SK-N-SH treated with all-trans-retinoic acid at 6 μM for 48 hours (cell line): ENCODE measurements around the gene ISM2.

Source experiments
- ATAC-seq: fragments of 200-7000 bp; cut with Tn5 transposase; 3 replicates; pipeline ENCODE4 v1.9.1; 2020; ENCODE audit warnings: mild to moderate bottlenecking, moderate library complexity
- ARNTL ChIP-seq: fragments of 450-650 bp; formaldehyde crosslinking; IDR thresholded peaks from 2 replicates; pipeline ENCODE4 v1.5.0; 2020; ENCODE audit warnings: low read depth, mild to moderate bottlenecking, moderate library complexity, borderline replicate concordance
- BACH2 ChIP-seq: fragments of 250-450 bp; sonication (Bioruptor Pico); IDR thresholded peaks from 2 replicates; pipeline ENCODE4 v1.9.0; 2021; ENCODE audit warnings: mild to moderate bottlenecking, borderline replicate concordance
- CSDC2 ChIP-seq: fragments of 250-450 bp; sonication (Bioruptor Pico); IDR thresholded peaks from 2 replicates; pipeline ENCODE4 v1.5.0; 2020; ENCODE audit warnings: mild to moderate bottlenecking, moderate library complexity
- ESRRG ChIP-seq: fragments of 250-450 bp; sonication (Bioruptor Pico); IDR thresholded peaks from 2 replicates; pipeline ENCODE4 v1.6.1; 2021; ENCODE audit warnings: mild to moderate bottlenecking
- GLIS3 ChIP-seq: fragments of 250-450 bp; sonication (Bioruptor Pico); IDR thresholded peaks from 2 replicates; pipeline ENCODE4 v1.5.0; 2020; ENCODE audit warnings: mild to moderate bottlenecking, moderate library complexity
- ISL1 ChIP-seq: fragments of 250-450 bp; sonication (Bioruptor Pico); IDR thresholded peaks from 2 replicates; pipeline ENCODE4 v2.1.2; 2022; ENCODE audit warnings: mild to moderate bottlenecking, moderate library complexity
- OSR1 ChIP-seq: fragments of 250-450 bp; sonication (Bioruptor Pico); IDR thresholded peaks from 2 replicates; pipeline ENCODE4 v1.8.0; 2022; ENCODE audit warnings: moderate library complexity, mild to moderate bottlenecking, inconsistent platforms
- PPARA ChIP-seq: fragments of 250-450 bp; sonication (Bioruptor Pico); IDR thresholded peaks from 2 replicates; pipeline ENCODE4 v1.5.0; 2020; ENCODE audit warnings: mild to moderate bottlenecking, borderline replicate concordance
- RARB ChIP-seq: fragments of 250-450 bp; sonication (Bioruptor Pico); IDR thresholded peaks from 2 replicates; pipeline ENCODE4 v1.8.0; 2021; ENCODE audit warnings: mild to moderate bottlenecking, moderate library complexity
- SNAI2 ChIP-seq: fragments of 250-450 bp; sonication (Bioruptor Pico); IDR thresholded peaks from 2 replicates; pipeline ENCODE4 v1.5.0; 2020; ENCODE audit warnings: mild to moderate bottlenecking, moderate library complexity
- TCF4 ChIP-seq: fragments of 250-450 bp; sonication (Bioruptor Pico); IDR thresholded peaks from 2 replicates; pipeline ENCODE4 v1.8.0; 2021; ENCODE audit warnings: mild to moderate bottlenecking, moderate library complexity, borderline replicate concordance
- TOX ChIP-seq: fragments of 250-450 bp; sonication (Bioruptor Pico); IDR thresholded peaks from 2 replicates; pipeline ENCODE4 v1.8.0; 2021; ENCODE audit warnings: mild to moderate bottlenecking, moderate library complexity, borderline replicate concordance
- ZC3H10 ChIP-seq: fragments of 250-450 bp; sonication (Bioruptor Pico); IDR thresholded peaks from 2 replicates; pipeline ENCODE4 v1.5.1; 2021; ENCODE audit warnings: mild to moderate bottlenecking, moderate library complexity
- ZFP3 ChIP-seq: fragments of 250-450 bp; sonication (Bioruptor Pico); IDR thresholded peaks from 2 replicates; pipeline ENCODE4 v1.5.0; 2020; ENCODE audit warnings: mild to moderate bottlenecking, moderate library complexity
- ZFP30 ChIP-seq: fragments of 450-650 bp; formaldehyde crosslinking; IDR thresholded peaks from 2 replicates; pipeline ENCODE4 v1.5.0; 2022; ENCODE audit warnings: mild to moderate bottlenecking, moderate library complexity
- ZNF565 ChIP-seq: fragments of 450-650 bp; formaldehyde crosslinking; conservative IDR thresholded peaks from 2 replicates; pipeline ENCODE4 v1.5.0; 2020; ENCODE audit warnings: low read depth, mild to moderate bottlenecking, moderate library complexity
- ZNF8 ChIP-seq: fragments of 450-650 bp; formaldehyde crosslinking; IDR thresholded peaks from 2 replicates; pipeline ENCODE4 v1.5.0; 2020; ENCODE audit warnings: mild to moderate bottlenecking, moderate library complexity
- TF ChIP-seq, protein P1 (sequence below): fragments of 250-450 bp; sonication (Bioruptor Pico); IDR thresholded peaks from 2 replicates; pipeline ENCODE4 v1.8.0; 2021; ENCODE audit warnings: low read depth, mild to moderate bottlenecking, moderate library complexity, borderline replicate concordance
- TF ChIP-seq, protein P2 (sequence below): fragments of 250-450 bp; sonication (Bioruptor Pico); IDR thresholded peaks from 2 replicates; pipeline ENCODE4 v1.5.1; 2021; ENCODE audit warnings: mild to moderate bottlenecking, moderate library complexity
- TF ChIP-seq, protein P3 (sequence below): fragments of 250-450 bp; sonication (Bioruptor Pico); IDR thresholded peaks from 2 replicates; pipeline ENCODE4 v1.5.1; 2020; ENCODE audit warnings: low read depth, mild to moderate bottlenecking, moderate library complexity
- TF ChIP-seq, protein P4 (sequence below): fragments of 250-450 bp; sonication (Bioruptor Pico); IDR thresholded peaks from 2 replicates; pipeline ENCODE4 v1.8.0; 2020; ENCODE audit warnings: mild to moderate bottlenecking, moderate library complexity, borderline replicate concordance
- TF ChIP-seq, protein P5 (sequence below): fragments of 250-450 bp; sonication (Bioruptor Pico); IDR thresholded peaks from 2 replicates; pipeline ENCODE4 v1.5.0; 2020; ENCODE audit warnings: mild to moderate bottlenecking, moderate library complexity

Gene ISM2

DNA sequence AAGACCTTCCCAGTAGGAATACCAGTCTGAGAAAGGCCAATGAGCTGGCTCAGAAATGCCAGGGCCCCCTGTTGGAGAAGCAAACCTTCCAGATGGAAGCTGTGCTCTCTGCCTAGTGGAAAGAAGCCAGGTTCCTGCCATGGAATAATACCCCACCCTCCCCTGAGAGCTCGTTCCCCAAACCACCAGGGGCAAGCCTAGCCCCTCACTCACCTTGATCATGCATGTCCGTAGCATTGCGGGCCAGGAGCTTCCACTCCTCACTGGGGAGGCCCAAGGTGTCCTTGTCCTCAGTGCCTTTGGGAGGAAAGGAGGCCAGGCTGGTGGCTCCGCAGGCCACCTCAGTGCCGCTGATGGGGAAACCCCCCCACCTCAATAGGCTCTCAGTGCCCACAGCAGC is 20.6 kb downstream of the ISM2 start:
- no peak for ATAC-seq
- TF ChIP-seq ZFP30, result no peak
- TF ChIP-seq CSDC2 (CRISPR knock-in tag), result no peak
- no peak for TF ChIP-seq PPARA
- TF ChIP-seq, protein P1, sequence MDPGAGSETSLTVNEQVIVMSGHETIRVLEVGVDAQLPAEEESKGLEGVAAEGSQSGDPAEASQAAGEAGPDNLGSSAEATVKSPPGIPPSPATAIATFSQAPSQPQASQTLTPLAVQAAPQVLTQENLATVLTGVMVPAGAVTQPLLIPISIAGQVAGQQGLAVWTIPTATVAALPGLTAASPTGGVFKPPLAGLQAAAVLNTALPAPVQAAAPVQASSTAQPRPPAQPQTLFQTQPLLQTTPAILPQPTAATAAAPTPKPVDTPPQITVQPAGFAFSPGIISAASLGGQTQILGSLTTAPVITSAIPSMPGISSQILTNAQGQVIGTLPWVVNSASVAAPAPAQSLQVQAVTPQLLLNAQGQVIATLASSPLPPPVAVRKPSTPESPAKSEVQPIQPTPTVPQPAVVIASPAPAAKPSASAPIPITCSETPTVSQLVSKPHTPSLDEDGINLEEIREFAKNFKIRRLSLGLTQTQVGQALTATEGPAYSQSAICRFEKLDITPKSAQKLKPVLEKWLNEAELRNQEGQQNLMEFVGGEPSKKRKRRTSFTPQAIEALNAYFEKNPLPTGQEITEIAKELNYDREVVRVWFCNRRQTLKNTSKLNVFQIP (CRISPR knock-in tag), result no peak
- TF ChIP-seq, protein P2, sequence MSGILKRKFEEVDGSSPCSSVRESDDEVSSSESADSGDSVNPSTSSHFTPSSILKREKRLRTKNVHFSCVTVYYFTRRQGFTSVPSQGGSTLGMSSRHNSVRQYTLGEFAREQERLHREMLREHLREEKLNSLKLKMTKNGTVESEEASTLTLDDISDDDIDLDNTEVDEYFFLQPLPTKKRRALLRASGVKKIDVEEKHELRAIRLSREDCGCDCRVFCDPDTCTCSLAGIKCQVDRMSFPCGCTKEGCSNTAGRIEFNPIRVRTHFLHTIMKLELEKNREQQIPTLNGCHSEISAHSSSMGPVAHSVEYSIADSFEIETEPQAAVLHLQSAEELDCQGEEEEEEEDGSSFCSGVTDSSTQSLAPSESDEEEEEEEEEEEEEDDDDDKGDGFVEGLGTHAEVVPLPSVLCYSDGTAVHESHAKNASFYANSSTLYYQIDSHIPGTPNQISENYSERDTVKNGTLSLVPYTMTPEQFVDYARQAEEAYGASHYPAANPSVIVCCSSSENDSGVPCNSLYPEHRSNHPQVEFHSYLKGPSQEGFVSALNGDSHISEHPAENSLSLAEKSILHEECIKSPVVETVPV (CRISPR knock-in tag), result no peak
- TF ChIP-seq, protein P3, sequence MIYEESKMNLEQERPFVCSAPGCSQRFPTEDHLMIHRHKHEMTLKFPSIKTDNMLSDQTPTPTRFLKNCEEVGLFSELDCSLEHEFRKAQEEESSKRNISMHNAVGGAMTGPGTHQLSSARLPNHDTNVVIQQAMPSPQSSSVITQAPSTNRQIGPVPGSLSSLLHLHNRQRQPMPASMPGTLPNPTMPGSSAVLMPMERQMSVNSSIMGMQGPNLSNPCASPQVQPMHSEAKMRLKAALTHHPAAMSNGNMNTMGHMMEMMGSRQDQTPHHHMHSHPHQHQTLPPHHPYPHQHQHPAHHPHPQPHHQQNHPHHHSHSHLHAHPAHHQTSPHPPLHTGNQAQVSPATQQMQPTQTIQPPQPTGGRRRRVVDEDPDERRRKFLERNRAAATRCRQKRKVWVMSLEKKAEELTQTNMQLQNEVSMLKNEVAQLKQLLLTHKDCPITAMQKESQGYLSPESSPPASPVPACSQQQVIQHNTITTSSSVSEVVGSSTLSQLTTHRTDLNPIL (CRISPR knock-in tag), result no peak
- no peak for TF ChIP-seq OSR1 (CRISPR knock-in tag)
- TF ChIP-seq, protein P4, sequence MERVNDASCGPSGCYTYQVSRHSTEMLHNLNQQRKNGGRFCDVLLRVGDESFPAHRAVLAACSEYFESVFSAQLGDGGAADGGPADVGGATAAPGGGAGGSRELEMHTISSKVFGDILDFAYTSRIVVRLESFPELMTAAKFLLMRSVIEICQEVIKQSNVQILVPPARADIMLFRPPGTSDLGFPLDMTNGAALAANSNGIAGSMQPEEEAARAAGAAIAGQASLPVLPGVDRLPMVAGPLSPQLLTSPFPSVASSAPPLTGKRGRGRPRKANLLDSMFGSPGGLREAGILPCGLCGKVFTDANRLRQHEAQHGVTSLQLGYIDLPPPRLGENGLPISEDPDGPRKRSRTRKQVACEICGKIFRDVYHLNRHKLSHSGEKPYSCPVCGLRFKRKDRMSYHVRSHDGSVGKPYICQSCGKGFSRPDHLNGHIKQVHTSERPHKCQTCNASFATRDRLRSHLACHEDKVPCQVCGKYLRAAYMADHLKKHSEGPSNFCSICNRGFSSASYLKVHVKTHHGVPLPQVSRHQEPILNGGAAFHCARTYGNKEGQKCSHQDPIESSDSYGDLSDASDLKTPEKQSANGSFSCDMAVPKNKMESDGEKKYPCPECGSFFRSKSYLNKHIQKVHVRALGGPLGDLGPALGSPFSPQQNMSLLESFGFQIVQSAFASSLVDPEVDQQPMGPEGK (CRISPR knock-in tag), result no peak
- TF ChIP-seq ZNF565 (CRISPR knock-in tag), result no peak
- TF ChIP-seq TCF4, result no peak
- no peak for TF ChIP-seq ARNTL (CRISPR knock-in tag)
- TF ChIP-seq ZC3H10, result no peak
- TF ChIP-seq, protein P5, sequence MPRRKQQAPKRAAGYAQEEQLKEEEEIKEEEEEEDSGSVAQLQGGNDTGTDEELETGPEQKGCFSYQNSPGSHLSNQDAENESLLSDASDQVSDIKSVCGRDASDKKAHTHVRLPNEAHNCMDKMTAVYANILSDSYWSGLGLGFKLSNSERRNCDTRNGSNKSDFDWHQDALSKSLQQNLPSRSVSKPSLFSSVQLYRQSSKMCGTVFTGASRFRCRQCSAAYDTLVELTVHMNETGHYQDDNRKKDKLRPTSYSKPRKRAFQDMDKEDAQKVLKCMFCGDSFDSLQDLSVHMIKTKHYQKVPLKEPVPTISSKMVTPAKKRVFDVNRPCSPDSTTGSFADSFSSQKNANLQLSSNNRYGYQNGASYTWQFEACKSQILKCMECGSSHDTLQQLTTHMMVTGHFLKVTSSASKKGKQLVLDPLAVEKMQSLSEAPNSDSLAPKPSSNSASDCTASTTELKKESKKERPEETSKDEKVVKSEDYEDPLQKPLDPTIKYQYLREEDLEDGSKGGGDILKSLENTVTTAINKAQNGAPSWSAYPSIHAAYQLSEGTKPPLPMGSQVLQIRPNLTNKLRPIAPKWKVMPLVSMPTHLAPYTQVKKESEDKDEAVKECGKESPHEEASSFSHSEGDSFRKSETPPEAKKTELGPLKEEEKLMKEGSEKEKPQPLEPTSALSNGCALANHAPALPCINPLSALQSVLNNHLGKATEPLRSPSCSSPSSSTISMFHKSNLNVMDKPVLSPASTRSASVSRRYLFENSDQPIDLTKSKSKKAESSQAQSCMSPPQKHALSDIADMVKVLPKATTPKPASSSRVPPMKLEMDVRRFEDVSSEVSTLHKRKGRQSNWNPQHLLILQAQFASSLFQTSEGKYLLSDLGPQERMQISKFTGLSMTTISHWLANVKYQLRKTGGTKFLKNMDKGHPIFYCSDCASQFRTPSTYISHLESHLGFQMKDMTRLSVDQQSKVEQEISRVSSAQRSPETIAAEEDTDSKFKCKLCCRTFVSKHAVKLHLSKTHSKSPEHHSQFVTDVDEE (CRISPR knock-in tag), result no peak
- TF ChIP-seq GLIS3 (CRISPR knock-in tag), result no peak
- TF ChIP-seq SNAI2 (CRISPR knock-in tag), result no peak
- TF ChIP-seq ESRRG (CRISPR knock-in tag), result no peak
- no peak for TF ChIP-seq ZFP3 (CRISPR knock-in tag)
- TF ChIP-seq ZNF8, result no peak
- no peak for TF ChIP-seq BACH2 (CRISPR knock-in tag)
- no peak for TF ChIP-seq ISL1 (CRISPR knock-in tag)

DNA sequence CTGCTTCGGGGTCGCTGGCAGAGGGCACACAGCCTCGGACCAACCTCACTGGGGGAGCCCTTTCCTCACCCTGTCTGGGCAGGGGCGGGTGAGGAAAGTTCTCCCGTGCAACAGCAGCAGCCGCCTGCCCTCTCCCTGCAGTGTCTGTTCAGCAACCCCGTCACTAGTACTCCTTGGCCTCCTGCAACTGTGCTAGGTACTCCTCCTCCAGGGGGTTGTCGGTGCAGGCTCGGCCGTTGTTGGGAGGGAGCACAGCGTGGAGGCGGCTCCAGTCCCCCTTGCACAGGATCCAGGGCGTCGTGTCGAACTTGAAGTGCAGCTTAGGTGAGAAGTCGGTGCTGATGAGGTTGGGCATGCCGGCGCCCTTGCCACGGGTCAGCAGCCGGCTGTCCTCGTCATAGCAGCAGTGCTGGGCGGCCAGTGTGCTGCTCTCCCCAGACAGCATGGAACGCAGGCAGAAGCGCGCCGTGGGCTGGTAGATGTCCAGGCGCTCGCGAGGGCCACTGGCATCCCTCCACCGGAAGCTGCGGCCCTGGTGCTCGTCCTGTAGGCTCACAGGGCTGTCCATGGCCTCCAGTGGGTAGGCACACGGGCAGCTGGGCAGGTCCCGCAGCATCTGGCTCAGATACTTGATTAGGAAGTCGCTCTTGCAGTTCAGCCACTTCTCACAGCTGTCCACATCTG is 23.0 kb downstream of the ISM2 start:
- ATAC-seq, result no peak
- TF ChIP-seq ZNF565 (CRISPR knock-in tag) (no peak), ZNF8 (no peak), BACH2 (CRISPR knock-in tag) (no peak), ESRRG (CRISPR knock-in tag) (no peak), CSDC2 (CRISPR knock-in tag) (no peak), ZC3H10 (no peak), ZFP30 (no peak), TCF4 (no peak), GLIS3 (CRISPR knock-in tag) (no peak), TOX (CRISPR knock-in tag) (no peak), SNAI2 (CRISPR knock-in tag) (no peak), OSR1 (CRISPR knock-in tag) (no peak), RARB (no peak)
- TF ChIP-seq, protein P2 (CRISPR knock-in tag), result no peak
- TF ChIP-seq, protein P1 (CRISPR knock-in tag), result no peak
- TF ChIP-seq, protein P3 (CRISPR knock-in tag), result no peak
- TF ChIP-seq, protein P4 (CRISPR knock-in tag), result no peak
